ENCODE results near the gene ADAMTS1. TPM values are rescaled to one million over a fixed set of nuclear protein-coding genes. Genes with fewer than 3 reads are reported as not detected.

ADAMTS1 gene
- 15.6 and 334 TPM in 2 replicates for total RNA-seq

GRCh38 chr21:26845066-26845758 is at the start of gene ADAMTS1:
ADAMTS1 (minus strand) TSS chr21:26845409; CDS start chr21:26844954, 455 bp downstream.

Other genes starting within 250 kb of the ADAMTS1 start
- gene ADAMTS5, start 121.7 kb upstream of the ADAMTS1 start, total RNA-seq: 0.65 and 55.5 TPM in 2 replicates